Glutamatergic neuron (in vitro differentiated cells): ENCODE data around the gene TADA2A. TPM values are rescaled to one million over a fixed set of nuclear protein-coding genes. Genes with fewer than 3 reads are reported as not detected.

Experiments used
- DNase-seq: peaks from one replicate; pipeline ENCODE4 v3.0.0; 2022
- H3K27ac Mint-ChIP-seq: one replicate; pipeline ENCODE4 v1.8.0; 2020; ENCODE audit warnings: mild to moderate bottlenecking, mixed read lengths, inconsistent platforms; ENCODE audit not compliant: unreplicated experiment
- H3K27me3 Mint-ChIP-seq: one replicate; pipeline ENCODE4 v1.8.0; 2020; ENCODE audit warnings: mild to moderate bottlenecking, moderate library complexity, mixed read lengths, inconsistent platforms; ENCODE audit not compliant: unreplicated experiment
- H3K36me3 Mint-ChIP-seq: one replicate; pipeline ENCODE4 v1.8.0; 2020; ENCODE audit warnings: mild to moderate bottlenecking, mixed read lengths, inconsistent platforms; ENCODE audit not compliant: unreplicated experiment
- H3K4me1 Mint-ChIP-seq: one replicate; pipeline ENCODE4 v1.8.0; 2020; ENCODE audit warnings: mild to moderate bottlenecking, low read depth, mixed read lengths, inconsistent platforms; ENCODE audit not compliant: unreplicated experiment
- H3K4me3 Mint-ChIP-seq: one replicate; pipeline ENCODE4 v1.8.0; 2020; ENCODE audit warnings: mild to moderate bottlenecking, mixed read lengths, inconsistent platforms; ENCODE audit not compliant: unreplicated experiment
- H3K9me3 Mint-ChIP-seq: one replicate; pipeline ENCODE4 v1.8.0; 2020; ENCODE audit warnings: mild to moderate bottlenecking, moderate library complexity, mixed read lengths, inconsistent platforms; ENCODE audit not compliant: unreplicated experiment
- CTCF ChIP-seq: fragments of 200-600 bp; sonication (generic); IDR thresholded peaks from one replicate; pipeline ENCODE4 v1.5.0; 2021; ENCODE audit not compliant: partially characterized antibody, unreplicated experiment
- total RNA-seq: library from RNA; stranded (reverse); fragmentation: NEBNext Ultra II Directional; extraction: Animal tissue kit (Norgen Biotek cat#: 25700); gene quantifications from one replicate; pipeline ENCODE4 v1.2.1, GENCODE V29; 2021; ENCODE audit not compliant: unreplicated experiment

Gene TADA2A
- total RNA-seq, 1 donor from 2014 or later, result 30.6 TPM

- peaks cover 6% of the 10 kb centered on the region for H3K9me3 Mint-ChIP-seq
- H3K36me3 Mint-ChIP-seq, result no peaks in the 10 kb centered on the region
- H3K4me1 Mint-ChIP-seq, result peaks cover 43% of the 10 kb centered on the region
- no peak for TF ChIP-seq CTCF
- peaks cover 6% of the 10 kb centered on the region for H3K27me3 Mint-ChIP-seq
- no peak for DNase-seq
- H3K4me3 Mint-ChIP-seq, result no peak overlapping the region
- H3K27ac Mint-ChIP-seq, result no peak overlapping the region
Measured at GRCh38 chr17:37479025-37479424, 72.3 kb downstream of the TADA2A start.

GRCh38 chr17:37480427-37480826, 73.7 kb downstream of the TADA2A start:
- Mint-ChIP-seq H3K36me3 (no peaks in the 10 kb centered on the region), H3K9me3 (peaks cover 6% of the 10 kb centered on the region), H3K4me3 (no peak overlapping the region), H3K4me1 (peaks cover 43% of the 10 kb centered on the region), H3K27ac (no peak overlapping the region), H3K27me3 (peaks cover 6% of the 10 kb centered on the region)
- no peak for TF ChIP-seq CTCF
- DNase-seq, result no peak

GRCh38 chr17:37481001-37481665, 74.4 kb downstream of the TADA2A start:
- Mint-ChIP-seq H3K27me3 (peaks cover 9% of the 10 kb centered on the region), H3K36me3 (peaks cover 4% of the 10 kb centered on the region), H3K4me3 (no peak overlapping the region), H3K9me3 (peaks cover 6% of the 10 kb centered on the region), H3K4me1 (peaks cover 41% of the 10 kb centered on the region), H3K27ac (no peak overlapping the region)
- no peak for TF ChIP-seq CTCF
- DNase-seq, result no peak

GRCh38 chr17:37483311-37484039, 76.8 kb downstream of the TADA2A start:
- peak overlapping the region; percentile 94 for H3K27ac Mint-ChIP-seq

More at GRCh38 chr17:37483311-37484039, 76.8 kb downstream of the TADA2A start:
- H3K4me3 Mint-ChIP-seq, result peak overlapping the region; percentile 40
- peaks cover 4% of the 10 kb centered on the region for H3K36me3 Mint-ChIP-seq
- H3K27me3 Mint-ChIP-seq, result peaks cover 14% of the 10 kb centered on the region
- peaks cover 35% of the 10 kb centered on the region for H3K4me1 Mint-ChIP-seq
- no peak for DNase-seq
- TF ChIP-seq CTCF, result no peak
- peaks cover 4% of the 10 kb centered on the region for H3K9me3 Mint-ChIP-seq
